Activated T-cell treated with anti-CD3 and anti-CD28 coated beads for 4 hours (primary cell): ENCODE measurements around the gene ALDH3B1.

ENCODE experiments used
- DNase-seq: peaks from one replicate; pipeline ENCODE4 v3.0.0-alpha.2; 2020

The ALDH3B1 gene

DNA sequence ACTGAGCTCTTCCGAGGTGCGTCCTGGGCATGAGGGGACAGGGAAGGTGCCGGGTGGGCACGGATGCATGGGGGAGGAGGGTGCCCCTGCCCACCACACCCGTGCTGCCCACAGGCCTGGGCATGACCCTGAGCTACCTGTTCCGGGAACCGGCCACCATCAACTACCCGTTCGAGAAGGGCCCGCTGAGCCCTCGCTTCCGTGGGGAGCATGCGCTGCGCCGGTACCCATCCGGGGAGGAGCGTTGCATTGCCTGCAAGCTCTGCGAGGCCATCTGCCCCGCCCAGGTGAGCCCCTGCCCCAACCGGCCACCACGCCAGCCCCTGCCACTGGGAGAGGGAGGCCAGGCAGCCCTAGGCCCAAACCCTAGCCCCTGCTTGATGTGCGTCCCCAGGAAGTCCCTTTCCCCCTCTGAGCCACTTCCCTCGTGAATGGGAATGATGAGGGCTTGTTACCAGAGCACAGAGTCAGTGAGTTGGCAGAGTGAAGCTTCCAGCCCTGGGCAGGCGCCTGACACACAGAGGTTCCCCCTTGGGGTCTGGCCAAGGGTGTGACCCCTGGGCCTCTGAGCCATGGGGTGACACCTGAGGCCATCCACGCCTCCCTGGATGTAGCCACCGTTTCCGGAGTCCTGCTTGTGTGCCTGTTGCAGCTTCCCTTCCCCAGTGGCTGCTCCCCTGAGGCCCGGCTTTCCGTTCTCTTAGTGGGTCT lies 23.0 kb downstream of the ALDH3B1 start:
- no peak for DNase-seq

GRCh38 chr11:68033708-68034045 lies 23.6 kb downstream of the ALDH3B1 start:
- no peak for DNase-seq

- no peak for DNase-seq
These were observed 25.2 kb downstream of the ALDH3B1 start for GRCh38 chr11:68035266-68035876.

- no peak for DNase-seq
These were observed 26.1 kb downstream of the ALDH3B1 start for GRCh38 chr11:68036141-68036716.

DNA sequence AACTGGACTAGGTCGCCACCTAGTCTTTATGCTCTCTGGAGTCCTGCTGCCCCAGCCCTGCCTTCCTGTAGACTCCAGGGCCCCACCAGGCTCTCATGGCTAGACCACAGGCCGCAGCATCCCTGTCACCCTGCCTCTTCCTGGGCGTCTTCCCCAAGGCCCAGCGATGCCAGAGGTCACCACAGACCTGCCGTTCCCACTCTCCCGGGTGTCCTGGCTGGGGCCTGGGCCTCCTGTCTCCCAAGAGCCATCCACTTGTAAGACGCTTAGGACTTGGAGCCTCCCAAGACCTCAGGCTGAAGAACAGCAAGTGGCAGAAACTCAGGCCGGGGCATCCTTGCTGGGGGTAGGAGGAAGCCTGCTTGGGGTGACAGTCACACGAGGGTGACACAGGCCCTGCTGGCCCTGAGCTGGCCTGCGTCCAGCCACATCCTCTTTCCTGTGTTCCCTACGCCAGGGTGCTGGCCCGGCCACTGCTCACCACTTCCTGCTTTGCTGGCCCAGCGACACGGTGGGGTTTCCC lies 26.7 kb downstream of the ALDH3B1 start:
- DNase-seq: no peak

GRCh38 chr11:68037411-68038225 lies 27.5 kb downstream of the ALDH3B1 start:
- no peak for DNase-seq

GRCh38 chr11:68038226-68038717 lies 28.1 kb downstream of the ALDH3B1 start:
- DNase-seq: no peak

GRCh38 chr11:68038718-68039525 lies 28.8 kb downstream of the ALDH3B1 start, which contains the start of gene TCIRG1:
TCIRG1 (plus strand) TSS chr11:68039025; CDS start chr11:68041272, 2,247 bp downstream.
- DNase-seq: no peak

- DNase-seq: no peak
These were observed 29.5 kb downstream of the ALDH3B1 start for GRCh38 chr11:68039526-68040086.

- no peak for DNase-seq
These were observed 30.2 kb downstream of the ALDH3B1 start for GRCh38 chr11:68040101-68040956.

- DNase-seq: no peak
These were observed 30.9 kb downstream of the ALDH3B1 start for GRCh38 chr11:68040957-68041591.

- no peak for DNase-seq
These were observed 31.6 kb downstream of the ALDH3B1 start for GRCh38 chr11:68041617-68042218.

GRCh38 chr11:68042219-68043028 lies 32.3 kb downstream of the ALDH3B1 start:
- DNase-seq: no peak

DNA sequence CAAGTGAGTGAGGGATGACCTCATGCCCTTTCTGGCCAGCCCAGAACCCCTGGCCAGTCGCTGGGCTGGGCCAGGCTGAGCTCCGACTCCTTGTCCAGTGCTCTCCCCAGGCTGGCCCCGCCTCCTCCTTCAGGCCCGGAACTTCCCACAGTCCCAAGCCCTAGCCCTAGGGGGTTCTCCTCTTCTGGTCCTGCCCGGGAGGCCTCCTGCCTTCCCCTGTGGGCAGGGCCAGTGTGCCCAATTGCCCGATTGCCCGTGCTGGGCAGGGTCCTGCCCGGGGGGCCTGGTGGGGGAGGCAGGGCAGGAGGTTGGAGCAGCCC lies 32.9 kb downstream of the ALDH3B1 start:
- no peak for DNase-seq

- DNase-seq: no peak
These were observed 33.4 kb downstream of the ALDH3B1 start for GRCh38 chr11:68043349-68044144.

DNA sequence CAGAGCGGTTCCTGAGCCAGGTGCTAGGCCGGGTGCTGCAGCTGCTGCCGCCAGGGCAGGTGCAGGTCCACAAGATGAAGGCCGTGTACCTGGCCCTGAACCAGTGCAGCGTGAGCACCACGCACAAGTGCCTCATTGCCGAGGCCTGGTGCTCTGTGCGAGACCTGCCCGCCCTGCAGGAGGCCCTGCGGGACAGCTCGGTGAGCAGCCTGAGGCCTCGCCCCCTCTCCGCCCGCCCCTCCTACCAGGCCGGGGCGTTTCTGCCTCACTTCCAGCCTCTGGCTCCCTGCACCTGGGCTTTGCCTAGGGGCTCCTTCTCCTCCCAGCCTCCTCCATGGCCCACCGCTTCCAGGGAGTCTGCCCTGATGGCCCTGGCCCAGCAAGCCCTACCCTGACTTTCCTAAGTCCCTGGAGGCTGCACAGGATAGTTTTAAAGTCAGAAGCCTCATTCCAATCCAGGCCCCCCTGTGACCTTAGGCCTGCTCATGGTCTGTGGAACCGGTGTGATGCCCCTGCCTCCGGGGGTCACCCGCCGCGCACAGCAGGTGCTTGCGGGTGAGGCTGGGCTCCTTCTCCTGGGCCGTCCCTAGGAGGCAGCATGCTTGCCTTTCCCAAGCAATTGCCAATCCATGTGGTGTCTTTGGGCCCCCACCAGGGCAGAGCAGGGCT lies 34.2 kb downstream of the ALDH3B1 start:
- no peak for DNase-seq

DNA sequence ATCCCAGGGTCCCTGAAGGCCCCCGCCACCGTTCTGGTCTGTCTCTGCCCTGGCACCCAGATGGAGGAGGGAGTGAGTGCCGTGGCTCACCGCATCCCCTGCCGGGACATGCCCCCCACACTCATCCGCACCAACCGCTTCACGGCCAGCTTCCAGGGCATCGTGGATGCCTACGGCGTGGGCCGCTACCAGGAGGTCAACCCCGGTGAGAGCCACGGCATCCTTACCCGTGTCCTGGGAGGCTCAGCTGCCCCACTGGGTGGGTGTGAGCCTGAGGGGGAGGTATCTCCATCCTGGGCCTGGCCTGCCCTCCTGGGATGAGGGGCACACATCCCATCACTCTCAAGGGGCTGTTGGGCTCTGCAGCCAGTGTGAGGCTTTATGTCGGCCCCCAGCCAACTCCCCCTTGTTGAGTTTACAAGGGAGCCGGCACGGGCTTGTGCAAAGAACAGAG lies 34.8 kb downstream of the ALDH3B1 start:
- no peak for DNase-seq
